Endodermal cell (in vitro differentiated cells): ENCODE results near the gene ARFGAP1. TPM values are rescaled to one million over a fixed set of nuclear protein-coding genes. Genes with fewer than 3 reads are reported as not detected.
A peak's percentile ranks its signal among the peaks of the same experiment; 100 is the strongest.

ENCODE experiments used
- DNase-seq: peaks from one replicate; pipeline ENCODE4 v3.0.0-alpha.2; 2017
- H3K27ac ChIP-seq: 2 replicates; pipeline ENCODE4 v1.5.1; 2013; ENCODE audit warnings: mild to moderate bottlenecking, low read depth, low read length, moderate library complexity
- H3K27me3 ChIP-seq: 2 replicates; pipeline ENCODE4 v1.6.1; 2013; ENCODE audit warnings: mild to moderate bottlenecking, low read length, moderate library complexity; ENCODE audit not compliant: insufficient read depth, control insufficient read depth, poor library complexity, severe bottlenecking
- H3K36me3 ChIP-seq: 2 replicates; pipeline ENCODE4 v1.7.0; 2013; ENCODE audit warnings: mild to moderate bottlenecking, low read length, moderate library complexity; ENCODE audit not compliant: control insufficient read depth, insufficient read depth
- H3K4me1 ChIP-seq: one replicate; pipeline ENCODE4 v1.7.0; 2013; ENCODE audit warnings: low read length; ENCODE audit not compliant: control insufficient read depth, insufficient read depth
- H3K4me3 ChIP-seq: 2 replicates; pipeline ENCODE4 v1.5.1; 2013; ENCODE audit warnings: mild to moderate bottlenecking, low read length, moderate library complexity
- H3K9ac ChIP-seq: 2 replicates; pipeline ENCODE4 v1.6.1; 2013; ENCODE audit warnings: mild to moderate bottlenecking, low read length, moderate library complexity; ENCODE audit not compliant: poor library complexity, severe bottlenecking; ENCODE audit errors: extremely low read depth
- H3K9me3 ChIP-seq: 2 replicates; pipeline ENCODE4 v1.6.1; 2013; ENCODE audit warnings: mild to moderate bottlenecking, low read length, moderate library complexity; ENCODE audit not compliant: control insufficient read depth
- H3K27ac Mint-ChIP-seq: 2 replicates; pipeline ENCODE4 v1.8.0; 2020; ENCODE audit warnings: mixed read lengths
- H3K27me3 Mint-ChIP-seq: 2 replicates; pipeline ENCODE4 v1.8.0; 2021; ENCODE audit warnings: mild to moderate bottlenecking, mixed read lengths; ENCODE audit not compliant: insufficient read depth
- H3K36me3 Mint-ChIP-seq: 2 replicates; pipeline ENCODE4 v1.8.0; 2020; ENCODE audit warnings: low read depth, mixed read lengths
- H3K4me1 Mint-ChIP-seq: 2 replicates; pipeline ENCODE4 v1.8.0; 2020; ENCODE audit warnings: mixed read lengths
- H3K4me3 Mint-ChIP-seq: 2 replicates; pipeline ENCODE4 v1.8.0; 2020; ENCODE audit warnings: mild to moderate bottlenecking, moderate library complexity, mixed read lengths
- H3K9me3 Mint-ChIP-seq: 2 replicates; pipeline ENCODE4 v1.8.0; 2020; ENCODE audit warnings: mild to moderate bottlenecking, mixed read lengths
- CTCF ChIP-seq: fragments of 200-600 bp; sonication (generic); conservative IDR thresholded peaks from 2 replicates; pipeline ENCODE4 v1.5.0; 2021; ENCODE audit warnings: antibody characterized with exemption, mild to moderate bottlenecking
- WGBS, 2 experiments: methylation state at CpG; one replicate each; pipeline versions ENCODE4 v1.1.5 to v1.1.7; 2013; ENCODE audit warnings: missing lambda C conversion rate in 2 of 2, mixed read lengths in 1 of 2; ENCODE audit not compliant: insufficient coverage in 1 of 2, insufficient read length in 1 of 2; 5-methylcytosine and 5-hydroxymethylcytosine counted together
- total RNA-seq, 2 donors: library from RNA; stranded (reverse); fragmentation: NEBNext Ultra II Directional in 1 of 2; extraction: Animal tissue kit (Norgen Biotek cat#: 25700) in 1 of 2; gene quantifications; 2 replicates in 1 of 2; 3 replicates in 1 of 2; pipeline ENCODE4 v1.2.1, GENCODE V29; 2021

The ARFGAP1 gene
- total RNA-seq, 2 donors from 2014 or later: 159 to 208 TPM

GRCh38 chr20:63269724-63270123 is 2.9 kb upstream of the ARFGAP1 start:
- no peaks in the 10 kb centered on the region for H3K9me3 Mint-ChIP-seq
- TF ChIP-seq CTCF: no peak
- peaks cover under 1% of the 10 kb centered on the region for H3K36me3 ChIP-seq
- no peak overlapping the region for H3K27ac Mint-ChIP-seq
- no peaks in the 10 kb centered on the region for H3K27me3 ChIP-seq
- no peaks in the 10 kb centered on the region for H3K27me3 Mint-ChIP-seq
- peaks cover 4% of the 10 kb centered on the region for H3K36me3 Mint-ChIP-seq
- WGBS, 2 experiments: 88 to 92% methylated on average over 7 to 9 of the region's 9 CpGs
- no peak overlapping the region for H3K27ac ChIP-seq
- H3K9ac ChIP-seq: no peak overlapping the region
- no peak overlapping the region for H3K4me3 Mint-ChIP-seq
- no peak overlapping the region for H3K4me3 ChIP-seq
- no peak for DNase-seq
- no peaks in the 10 kb centered on the region for H3K9me3 ChIP-seq
- peaks cover 7% of the 10 kb centered on the region for H3K4me1 Mint-ChIP-seq
- no peaks in the 10 kb centered on the region for H3K4me1 ChIP-seq

- H3K4me3 Mint-ChIP-seq: peak overlapping the region; percentile 84
- no peak overlapping the region for H3K4me3 ChIP-seq
- no peak overlapping the region for H3K9ac ChIP-seq
- H3K9me3 Mint-ChIP-seq: no peaks in the 10 kb centered on the region
- no peak overlapping the region for H3K27ac Mint-ChIP-seq
- no peaks in the 10 kb centered on the region for H3K9me3 ChIP-seq
- H3K27me3 Mint-ChIP-seq: no peaks in the 10 kb centered on the region
- H3K36me3 Mint-ChIP-seq: peaks cover 4% of the 10 kb centered on the region
- H3K27me3 ChIP-seq: no peaks in the 10 kb centered on the region
- no peak for DNase-seq
- TF ChIP-seq CTCF: no peak
- H3K36me3 ChIP-seq: peaks cover 9% of the 10 kb centered on the region
- no peaks in the 10 kb centered on the region for H3K4me1 ChIP-seq
- peaks cover 7% of the 10 kb centered on the region for H3K4me1 Mint-ChIP-seq
- no peak overlapping the region for H3K27ac ChIP-seq
- 93 to 96% methylated on average over 7 to 9 of the region's 9 CpGs for WGBS, 2 experiments
Observed at GRCh38 chr20:63270606-63271325, 1.8 kb upstream of the ARFGAP1 start.

- Mint-ChIP-seq H3K36me3 (peaks cover 16% of the 10 kb centered on the region), H3K27me3 (no peaks in the 10 kb centered on the region), H3K27ac (peak overlapping the region; percentile 88), H3K9me3 (no peaks in the 10 kb centered on the region), H3K4me1 (peaks cover 7% of the 10 kb centered on the region), H3K4me3 (peak overlapping the region; percentile 84)
- Histone ChIP-seq H3K36me3 (peaks cover 33% of the 10 kb centered on the region), H3K27me3 (no peaks in the 10 kb centered on the region), H3K9me3 (no peaks in the 10 kb centered on the region), H3K27ac (no peak overlapping the region), H3K4me1 (no peaks in the 10 kb centered on the region), H3K9ac (peak overlapping the region; percentile 87), H3K4me3 (peak overlapping the region; percentile 98)
- TF ChIP-seq CTCF: no peak
- DNase-seq: no peak
- 0% methylated on average over 1 to 37 of the region's 37 CpGs for WGBS, 2 experiments
Observed at GRCh38 chr20:63273059-63273579, 506 bp downstream of the ARFGAP1 start.
